Chondrocyte (in vitro differentiated cells): Measurements from ENCODE around the gene NSFL1C. TPM values are rescaled to one million over a fixed set of nuclear protein-coding genes. Genes with fewer than 3 reads are reported as not detected.

ENCODE experiments used
- DNase-seq: peaks from one replicate; pipeline ENCODE4 v3.0.0; 2021; ENCODE audit warnings: mixed read lengths, low spot score
- H3K27ac Mint-ChIP-seq: one replicate; pipeline ENCODE4 v1.8.0; 2021; ENCODE audit warnings: mild to moderate bottlenecking, moderate library complexity, mixed read lengths; ENCODE audit not compliant: unreplicated experiment
- H3K27me3 Mint-ChIP-seq: 2 replicates; pipeline ENCODE4 v1.8.0; 2021; ENCODE audit warnings: low read depth, mixed read lengths
- H3K36me3 Mint-ChIP-seq: 2 replicates; pipeline ENCODE4 v1.8.0; 2021; ENCODE audit warnings: low read depth, mixed read lengths
- H3K4me1 Mint-ChIP-seq: 2 replicates; pipeline ENCODE4 v1.8.0; 2021; ENCODE audit warnings: low read depth, mild to moderate bottlenecking, mixed read lengths
- H3K4me3 Mint-ChIP-seq: one replicate; pipeline ENCODE4 v1.8.0; 2021; ENCODE audit warnings: mild to moderate bottlenecking, moderate library complexity, mixed read lengths; ENCODE audit not compliant: unreplicated experiment
- H3K9me3 Mint-ChIP-seq: 2 replicates; pipeline ENCODE4 v1.8.0; 2021; ENCODE audit warnings: low read depth, mixed read lengths
- total RNA-seq: library from RNA; stranded (reverse); gene quantifications from 3 replicates; pipeline ENCODE4 v1.2.1, GENCODE V29; 2021
- TF ChIP-seq, protein P1 (sequence below): fragments of 200-600 bp; sonication (generic); IDR thresholded peaks from 2 replicates; pipeline ENCODE4 v1.5.0; 2021; ENCODE audit warnings: antibody characterized with exemption, mild to moderate bottlenecking, moderate library complexity

The NSFL1C gene
- total RNA-seq, 1 donor from 2014 or later: 75.3 TPM

DNA sequence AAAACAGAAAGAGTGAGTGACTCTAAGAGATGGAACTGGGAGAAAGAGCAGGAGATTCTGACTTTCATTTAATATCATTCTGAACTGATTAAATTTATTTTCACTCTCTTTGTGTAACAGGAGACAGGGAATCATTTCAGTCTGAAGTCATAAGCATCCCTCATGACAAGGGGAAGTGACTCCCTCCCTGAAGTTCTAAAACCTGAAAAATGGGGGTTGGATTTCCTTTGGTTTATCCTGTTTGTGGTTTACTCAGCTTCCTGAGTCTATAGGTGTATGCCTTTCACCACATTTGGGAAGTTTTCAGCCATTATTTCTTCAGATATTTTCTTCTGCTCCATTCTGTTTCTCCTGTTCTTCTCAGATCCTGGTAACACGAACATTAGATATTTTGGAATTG, 70.4 kb downstream of the NSFL1C start:
- Mint-ChIP-seq H3K27ac (no peak overlapping the region), H3K36me3 (no peaks in the 10 kb centered on the region), H3K4me3 (no peak overlapping the region), H3K4me1 (peaks cover 18% of the 10 kb centered on the region), H3K9me3 (no peaks in the 10 kb centered on the region), H3K27me3 (peaks cover 25% of the 10 kb centered on the region)
- DNase-seq: no peak
- TF ChIP-seq, protein P1, sequence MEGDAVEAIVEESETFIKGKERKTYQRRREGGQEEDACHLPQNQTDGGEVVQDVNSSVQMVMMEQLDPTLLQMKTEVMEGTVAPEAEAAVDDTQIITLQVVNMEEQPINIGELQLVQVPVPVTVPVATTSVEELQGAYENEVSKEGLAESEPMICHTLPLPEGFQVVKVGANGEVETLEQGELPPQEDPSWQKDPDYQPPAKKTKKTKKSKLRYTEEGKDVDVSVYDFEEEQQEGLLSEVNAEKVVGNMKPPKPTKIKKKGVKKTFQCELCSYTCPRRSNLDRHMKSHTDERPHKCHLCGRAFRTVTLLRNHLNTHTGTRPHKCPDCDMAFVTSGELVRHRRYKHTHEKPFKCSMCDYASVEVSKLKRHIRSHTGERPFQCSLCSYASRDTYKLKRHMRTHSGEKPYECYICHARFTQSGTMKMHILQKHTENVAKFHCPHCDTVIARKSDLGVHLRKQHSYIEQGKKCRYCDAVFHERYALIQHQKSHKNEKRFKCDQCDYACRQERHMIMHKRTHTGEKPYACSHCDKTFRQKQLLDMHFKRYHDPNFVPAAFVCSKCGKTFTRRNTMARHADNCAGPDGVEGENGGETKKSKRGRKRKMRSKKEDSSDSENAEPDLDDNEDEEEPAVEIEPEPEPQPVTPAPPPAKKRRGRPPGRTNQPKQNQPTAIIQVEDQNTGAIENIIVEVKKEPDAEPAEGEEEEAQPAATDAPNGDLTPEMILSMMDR: no peak

DNA sequence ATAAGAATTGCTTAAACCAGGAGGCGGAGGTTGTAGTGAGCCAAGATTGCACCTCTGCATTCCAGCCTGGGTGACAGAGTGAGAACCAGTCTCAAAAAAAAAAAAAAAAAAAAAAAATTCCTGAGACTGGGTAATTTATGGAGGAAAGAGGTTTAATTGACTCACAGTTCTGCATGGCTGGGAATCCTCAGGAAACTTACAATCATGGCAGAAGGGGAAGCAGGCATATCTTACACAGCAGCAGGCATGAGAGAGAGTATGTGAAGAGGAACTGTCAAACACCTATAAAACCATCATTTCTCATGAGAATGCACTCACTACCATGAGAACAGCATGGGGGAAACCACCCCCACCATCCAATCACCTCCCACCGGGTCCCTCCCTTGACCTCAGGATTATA, 72.0 kb downstream of the NSFL1C start:
- no peak for DNase-seq
- H3K9me3 Mint-ChIP-seq: no peaks in the 10 kb centered on the region
- no peaks in the 10 kb centered on the region for H3K36me3 Mint-ChIP-seq
- H3K27ac Mint-ChIP-seq: no peak overlapping the region
- H3K4me1 Mint-ChIP-seq: peaks cover 33% of the 10 kb centered on the region
- H3K27me3 Mint-ChIP-seq: peaks cover 25% of the 10 kb centered on the region
- no peak overlapping the region for H3K4me3 Mint-ChIP-seq
- TF ChIP-seq, protein P1: no peak

DNA sequence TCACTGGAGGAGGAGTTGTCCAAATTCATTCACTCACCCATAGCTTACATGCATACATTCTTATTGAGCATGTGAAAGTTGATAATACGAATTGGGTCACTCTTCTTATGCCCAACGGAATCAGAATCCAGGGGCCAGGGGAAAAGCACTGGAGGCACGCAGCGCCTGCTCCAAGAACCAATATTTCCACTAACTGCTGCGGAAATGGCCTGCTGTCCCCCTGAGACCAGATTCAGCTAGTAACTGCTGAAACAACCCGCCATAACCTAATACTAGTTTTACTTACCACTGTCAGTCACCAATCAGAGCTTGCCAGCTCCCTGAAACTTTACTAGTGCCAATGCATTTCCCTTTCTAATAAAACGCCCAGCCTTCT, 73.2 kb downstream of the NSFL1C start:
- H3K36me3 Mint-ChIP-seq: no peaks in the 10 kb centered on the region
- H3K9me3 Mint-ChIP-seq: no peaks in the 10 kb centered on the region
- TF ChIP-seq, protein P1: no peak
- peaks cover 25% of the 10 kb centered on the region for H3K27me3 Mint-ChIP-seq
- H3K27ac Mint-ChIP-seq: peak overlapping the region; percentile 90
- DNase-seq: no peak
- peak overlapping the region; percentile 91 for H3K4me3 Mint-ChIP-seq
- peaks cover 45% of the 10 kb centered on the region for H3K4me1 Mint-ChIP-seq

DNA sequence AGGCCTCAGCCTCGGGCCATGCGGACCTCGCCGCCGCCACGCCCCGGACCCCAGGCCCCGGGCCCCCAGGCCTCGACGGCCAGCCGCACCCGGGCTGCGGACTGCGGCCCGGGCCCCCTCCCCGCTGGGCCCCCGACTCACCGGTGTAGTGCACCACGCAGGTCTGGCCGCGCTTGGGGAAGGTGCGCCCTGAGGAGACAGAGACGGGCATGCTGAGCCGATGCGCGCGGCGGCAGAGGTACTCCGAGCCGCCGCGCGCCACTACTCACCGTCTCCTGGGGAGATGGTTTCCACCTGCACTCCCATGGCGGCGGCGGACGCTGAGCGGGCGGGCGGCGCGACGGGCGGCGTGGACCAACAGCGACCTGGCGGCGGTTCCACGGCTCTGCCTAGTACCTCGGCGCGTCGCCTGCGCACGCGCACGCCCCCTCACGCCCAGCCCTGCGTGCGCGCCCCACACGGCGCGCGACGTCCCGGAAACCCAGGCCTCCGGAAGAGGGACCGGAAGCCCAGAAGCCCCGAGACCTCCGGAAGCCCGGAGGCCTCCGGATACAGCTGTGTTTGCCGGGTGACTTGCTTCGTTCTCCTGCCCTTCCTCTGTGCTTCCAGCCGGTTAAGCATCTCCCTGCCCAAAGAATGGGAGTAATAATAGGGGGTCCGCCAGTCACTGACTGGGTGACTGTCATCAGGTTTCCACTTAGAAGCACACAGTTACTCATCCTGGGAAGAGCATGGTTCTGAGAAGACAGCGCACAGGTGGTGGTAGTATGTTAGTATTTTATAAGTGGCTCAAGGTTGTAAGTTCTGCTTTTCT, 73.7 kb downstream of the NSFL1C start, which contains the start of gene FKBP1A:
TSS of gene FKBP1A (minus strand) at position 362 of the 814 bp plus-strand sequence. CDS start at position 306, 56 bp downstream.
- Mint-ChIP-seq H3K36me3 (no peaks in the 10 kb centered on the region), H3K4me1 (peaks cover 51% of the 10 kb centered on the region)
- TF ChIP-seq, protein P1: peak; percentile 27

DNA sequence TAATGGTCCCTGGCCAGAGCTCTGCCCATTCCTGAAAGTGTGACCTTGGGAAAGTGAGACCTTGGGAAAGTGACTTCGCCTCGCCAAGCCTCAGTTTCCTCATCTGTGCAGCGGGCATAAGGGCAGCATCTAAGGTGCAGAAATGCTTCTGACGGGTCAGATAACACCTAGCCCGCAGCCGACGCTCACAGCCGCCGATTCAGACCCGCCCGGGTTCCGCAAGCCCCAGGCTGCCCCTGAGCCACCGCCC, 74.3 kb downstream of the NSFL1C start:
- TF ChIP-seq, protein P1: no peak
- H3K4me3 Mint-ChIP-seq: peak overlapping the region; percentile 82
- DNase-seq: no peak
- peak overlapping the region; percentile 32 for H3K27ac Mint-ChIP-seq
- no peaks in the 10 kb centered on the region for H3K36me3 Mint-ChIP-seq
- H3K9me3 Mint-ChIP-seq: no peaks in the 10 kb centered on the region
- H3K4me1 Mint-ChIP-seq: peaks cover 52% of the 10 kb centered on the region
- H3K27me3 Mint-ChIP-seq: peaks cover 24% of the 10 kb centered on the region

More for the DNA sequence above, 73.7 kb downstream of the NSFL1C start, which contains the start of gene FKBP1A:
- Mint-ChIP-seq H3K27ac (peak within 1 kb of the TSS; percentile 90), H3K27me3 (peaks cover 25% of the 10 kb centered on the region), H3K4me3 (peak within 1 kb of the TSS; percentile 91), H3K9me3 (no peaks in the 10 kb centered on the region)
- peak; percentile 94 for DNase-seq

Other genes with a start within 250 kb of the NSFL1C start
- not detected in 3 replicates for gene RAD21L1, start 240.8 kb downstream of the NSFL1C start, total RNA-seq
- 10.8 to 12.8 TPM (median 12.0 TPM) in 3 replicates for gene SNPH, start 200.6 kb downstream of the NSFL1C start, total RNA-seq
- 0.89 to 2.3 TPM (median 2.0 TPM) in 3 replicates for gene SDCBP2, start 137.7 kb downstream of the NSFL1C start, total RNA-seq
- 182 to 193 TPM (median 183 TPM) in 3 replicates for gene FKBP1A, start 73.8 kb downstream of the NSFL1C start, total RNA-seq
- not detected in 3 replicates for gene SIRPB2, start 24.6 kb upstream of the NSFL1C start, total RNA-seq
- not detected in 3 replicates for gene SIRPD, start 90.9 kb upstream of the NSFL1C start, total RNA-seq
- gene SIRPB1, start 153.2 kb upstream of the NSFL1C start, total RNA-seq: 0.58 to 2.7 TPM (median 1.6 TPM) in 3 replicates
- gene SIRPG, start 190.9 kb upstream of the NSFL1C start, total RNA-seq: not detected in 3 replicates